ENCODE measurements around the gene TXNL4A.
A peak's percentile ranks its signal among the peaks of the same experiment; 100 is the strongest.
"Not testable (repeated sequence)": the region's sequence is repeated elsewhere in the genome, so short reads cannot be mapped to it uniquely, and the experiment has no call there.

Gene TXNL4A

DNA sequence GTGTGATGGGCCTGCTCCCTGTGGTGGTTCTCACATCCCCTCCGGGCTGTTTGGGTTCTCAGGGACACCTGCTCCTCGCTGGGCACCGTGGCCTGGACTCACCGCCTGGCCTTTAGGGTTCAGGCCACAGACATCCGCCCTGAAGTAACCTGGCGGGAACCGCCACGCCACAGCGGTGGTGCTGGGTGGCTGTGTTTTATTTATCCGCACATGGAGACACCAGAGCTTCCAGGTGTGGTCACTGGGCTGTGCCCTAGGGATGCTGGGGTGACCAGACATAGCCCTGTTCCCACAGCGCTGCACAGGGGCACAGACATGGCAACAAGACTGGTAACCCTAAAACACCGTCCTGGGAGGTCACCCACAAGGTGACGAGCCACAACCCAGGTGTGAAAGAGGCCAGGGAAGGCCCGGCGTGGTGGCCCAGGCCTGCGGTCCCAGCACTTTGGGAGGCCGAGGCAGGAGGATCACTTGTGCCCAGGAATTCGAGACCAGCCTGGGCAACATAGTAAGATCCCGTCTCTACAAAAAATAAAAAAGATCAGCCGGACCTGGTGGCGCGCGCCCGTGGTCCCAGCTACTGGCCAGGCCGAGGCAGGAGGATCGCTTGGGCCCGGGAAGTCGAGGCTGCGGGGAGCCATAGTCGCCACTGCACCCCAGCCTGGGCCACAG is 24.6 kb downstream of the TXNL4A start:
- no peak for DNase-seq (ENCODE audit: low spot score)

DNA sequence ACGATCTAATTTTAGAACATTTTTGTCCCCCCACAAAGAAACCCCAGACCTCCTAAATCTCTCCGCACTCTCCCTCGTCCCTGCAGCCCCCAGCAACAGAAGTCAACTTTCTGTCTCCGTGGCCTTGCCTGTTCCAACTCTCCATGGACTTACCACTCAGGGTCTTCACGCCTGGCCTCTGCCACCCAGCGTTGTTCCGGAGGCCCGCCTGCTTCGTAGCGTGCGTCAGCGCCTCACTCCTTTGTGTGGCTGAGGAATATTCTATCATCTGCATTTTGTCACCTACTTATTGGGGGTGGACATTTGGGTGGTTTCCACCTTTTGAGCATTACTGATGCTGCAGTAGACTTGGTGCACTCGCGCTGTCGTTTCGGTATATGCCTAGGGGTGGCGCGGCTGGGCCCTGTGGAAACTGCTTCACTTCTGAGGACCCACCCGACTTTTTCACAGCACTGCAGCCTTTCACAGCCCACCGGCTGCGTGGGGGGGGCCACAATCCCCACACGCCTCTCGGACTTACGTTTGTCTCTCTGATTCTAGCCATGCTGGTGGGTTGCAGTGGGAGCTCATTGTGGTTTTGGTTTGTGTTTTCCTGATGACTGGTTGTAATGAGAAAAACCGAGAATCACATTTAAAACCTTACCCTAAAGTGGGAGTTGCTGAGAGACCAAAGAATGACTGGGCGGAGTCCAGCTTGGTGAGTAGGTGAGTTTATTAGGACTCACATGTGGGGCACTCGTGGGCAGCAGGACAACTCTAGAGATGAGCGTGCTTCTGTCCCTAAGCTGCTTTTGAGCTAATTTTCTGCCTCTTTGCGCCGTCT is 25.3 kb downstream of the TXNL4A start:
- no peak for DNase-seq (ENCODE audit: low spot score)

DNA sequence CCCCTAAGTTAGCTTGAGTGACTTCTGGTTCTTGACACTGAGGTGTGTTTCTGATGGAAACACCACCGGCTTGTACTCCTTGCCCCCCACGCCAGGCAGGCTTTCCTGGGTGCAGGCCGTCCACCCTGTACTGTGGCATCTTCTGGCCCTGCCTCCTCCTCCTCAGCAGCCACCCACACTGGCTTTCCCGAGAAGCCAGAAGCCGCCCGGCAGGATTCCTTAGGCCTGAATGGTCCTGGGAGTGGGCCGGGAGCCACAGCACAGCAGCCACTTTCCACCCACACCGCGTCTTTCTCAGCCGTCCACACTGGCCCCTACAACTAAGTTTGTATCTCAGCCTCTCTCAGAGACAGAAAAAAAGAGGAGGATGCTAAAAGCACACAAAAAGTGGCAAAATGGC is 26.1 kb downstream of the TXNL4A start:
- no peak for DNase-seq (ENCODE audit: low spot score)

DNA sequence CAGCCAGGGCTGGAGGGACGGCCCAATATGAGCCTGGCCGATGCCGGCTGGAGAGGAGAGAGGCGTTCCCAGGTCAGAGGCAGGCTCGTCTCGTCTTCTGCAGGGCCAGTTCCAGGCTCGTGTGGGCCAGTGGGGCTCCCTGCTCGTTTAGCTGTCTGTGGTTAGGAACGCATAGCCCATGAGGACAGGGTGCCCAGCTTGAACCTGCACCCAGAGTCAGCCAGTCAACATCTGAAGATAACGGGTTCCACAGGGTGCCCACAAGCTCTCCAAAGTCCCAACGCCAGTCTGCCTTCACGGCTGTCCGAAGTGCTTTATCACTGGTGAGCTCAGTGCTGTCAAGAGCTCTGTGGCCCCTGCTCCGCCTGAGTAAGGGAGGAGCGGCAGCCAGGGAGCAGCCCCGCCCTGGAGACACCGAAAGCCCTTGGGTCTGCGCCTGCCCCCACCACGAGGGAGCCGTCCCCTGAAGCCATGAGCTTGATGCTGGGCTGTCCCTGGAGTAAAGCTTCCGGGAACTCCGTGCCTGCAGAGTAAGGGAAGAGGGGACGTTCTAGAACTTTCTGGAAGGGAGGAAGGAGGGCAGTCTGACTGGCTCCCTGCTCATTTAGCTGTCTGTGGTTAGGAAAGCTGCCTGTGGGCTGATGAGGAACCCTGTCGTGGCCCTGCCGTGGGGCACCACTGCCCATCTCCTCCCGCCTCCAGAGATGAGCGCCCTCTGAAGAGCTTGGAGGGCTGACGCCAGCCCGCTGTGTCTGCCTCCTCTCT is 26.7 kb downstream of the TXNL4A start:
- no peak for DNase-seq (ENCODE audit: low spot score)

DNA sequence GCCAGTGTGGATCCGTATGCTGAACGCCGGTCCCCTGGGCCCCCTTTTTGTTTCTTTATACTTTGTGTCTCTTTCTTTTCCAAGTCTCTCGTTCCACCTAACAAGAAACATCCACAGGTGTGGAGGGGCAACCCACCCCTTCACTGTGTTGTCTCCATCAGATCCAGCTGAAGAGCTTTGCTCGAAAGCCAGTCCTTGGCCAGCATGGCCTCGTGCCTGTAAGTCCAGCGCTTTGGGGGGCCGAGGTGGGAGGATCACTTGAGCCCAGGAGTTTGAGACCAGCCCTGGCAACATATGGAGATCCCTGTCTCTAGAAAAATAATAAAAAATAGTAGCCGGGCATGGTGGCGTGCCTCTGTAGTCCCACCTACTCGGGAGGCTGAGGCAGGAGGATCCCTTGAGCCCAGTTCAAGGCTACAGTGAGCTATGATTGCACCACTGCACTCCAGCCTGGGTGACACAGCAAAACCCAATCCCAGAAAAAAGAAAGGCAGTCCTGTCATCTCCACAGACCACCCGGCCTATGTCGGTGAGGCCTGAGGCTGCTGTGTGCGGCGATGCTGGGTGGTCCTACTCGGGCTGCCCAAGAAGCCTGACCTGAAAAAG is 27.3 kb downstream of the TXNL4A start:
- no peak for DNase-seq (ENCODE audit: low spot score)

DNA sequence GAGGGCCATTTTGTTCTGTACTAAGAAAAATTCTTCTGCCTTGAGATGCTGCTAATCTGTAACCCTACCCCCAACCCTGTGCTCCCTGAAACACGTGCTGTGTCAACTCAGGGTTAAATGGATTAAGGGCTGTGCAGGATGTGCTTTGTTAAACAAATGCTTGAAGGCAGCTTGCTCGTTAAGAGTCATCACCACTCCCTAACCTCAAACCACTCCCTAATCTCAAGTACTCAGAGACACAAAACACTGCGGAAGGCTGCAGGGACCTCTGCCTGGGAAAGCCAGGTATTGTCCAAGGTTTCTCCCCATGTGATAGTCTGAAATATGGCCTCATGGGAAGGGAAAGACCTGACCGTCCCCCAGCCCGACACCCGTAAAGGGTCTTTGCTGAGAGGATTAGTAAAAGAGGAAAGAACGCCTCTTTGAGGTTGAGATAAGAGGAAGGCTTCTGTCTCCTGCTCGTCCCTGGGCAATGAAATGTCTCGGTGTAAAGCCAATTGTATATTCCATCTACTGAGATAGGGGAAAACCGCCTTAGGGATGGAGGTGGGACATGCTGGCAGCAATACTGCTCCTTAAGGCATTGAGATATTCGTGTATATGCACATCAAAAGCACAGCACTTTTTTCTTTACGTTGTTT is 28.1 kb downstream of the TXNL4A start:
- DNase-seq (ENCODE audit: low spot score): not testable (repeated sequence)

DNA sequence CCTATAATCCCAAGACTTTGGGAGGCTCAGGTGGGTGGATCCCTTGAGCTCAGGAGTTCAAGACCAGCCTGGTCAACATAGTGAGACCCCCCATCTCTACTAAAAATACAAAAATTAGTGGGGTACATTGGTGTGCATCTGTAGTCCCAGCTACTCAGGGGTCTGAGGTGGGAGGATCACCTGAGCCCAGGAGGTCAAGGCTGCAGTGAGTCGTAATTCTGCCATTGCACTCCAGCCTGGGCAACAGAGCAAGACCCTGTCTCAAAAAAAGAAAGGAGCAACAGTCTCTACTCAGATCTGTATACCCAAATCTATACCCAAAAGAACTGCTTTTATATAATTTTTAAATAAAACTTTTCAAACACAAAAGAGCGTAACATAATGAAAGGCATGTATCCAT is 29.4 kb downstream of the TXNL4A start:
- no peak for DNase-seq (ENCODE audit: low spot score)

DNA sequence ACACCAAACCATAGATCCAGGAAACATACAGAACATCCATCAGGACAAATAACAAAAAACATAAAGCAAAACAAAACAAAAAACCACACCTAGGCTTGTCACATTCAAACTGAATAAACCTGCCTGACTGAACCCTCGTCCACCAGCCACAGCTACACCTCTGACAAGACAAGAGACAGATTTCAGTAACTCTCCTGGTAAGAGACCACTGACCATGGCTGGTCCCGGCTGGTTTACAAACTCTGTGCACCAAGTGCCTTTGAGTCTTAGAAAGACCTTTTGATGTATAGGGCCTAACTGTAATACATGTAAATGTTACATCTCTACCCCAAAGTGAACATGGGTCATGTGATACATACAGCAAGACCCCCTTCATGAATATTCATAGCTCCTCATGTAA is 32.1 kb downstream of the TXNL4A start:
- no peak for DNase-seq (ENCODE audit: low spot score)

DNA sequence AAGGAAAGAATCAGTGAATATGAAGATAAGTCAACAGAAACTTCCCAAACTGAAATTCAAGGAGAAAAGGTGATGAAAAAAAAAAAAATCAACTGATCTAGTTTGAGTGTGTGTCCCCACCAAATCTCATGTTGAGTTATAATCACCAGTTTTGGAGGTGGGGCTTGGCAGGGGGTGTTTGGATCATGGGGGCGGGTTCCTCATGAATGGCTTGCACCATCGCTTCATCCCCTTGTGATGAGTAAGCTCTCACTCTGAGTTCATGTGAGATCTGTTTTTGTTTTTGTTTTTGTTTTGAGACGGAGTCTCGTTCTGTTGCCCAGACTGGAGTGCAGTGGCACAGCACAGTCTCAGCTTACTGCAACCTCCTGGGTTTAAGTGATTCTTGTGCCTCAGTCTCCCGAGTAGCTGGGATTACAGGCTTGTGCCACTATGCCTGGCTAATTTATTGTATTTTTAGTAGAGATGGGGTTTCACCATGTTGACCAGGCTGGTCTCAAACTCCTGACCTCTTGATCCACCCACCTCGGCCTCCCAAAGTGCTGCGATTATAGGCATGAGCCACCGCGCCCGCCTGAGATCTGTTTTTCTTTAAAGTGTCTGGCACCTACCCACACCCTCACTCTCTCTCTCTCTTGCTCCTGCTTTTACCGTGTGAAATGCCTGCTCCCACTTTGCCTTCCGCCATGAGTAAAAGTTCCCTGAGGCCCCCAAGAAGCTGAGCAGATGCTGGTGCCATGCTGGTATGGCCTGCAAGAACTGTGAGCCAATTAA is 32.9 kb downstream of the TXNL4A start:
- DNase-seq (ENCODE audit: low spot score): no peak

DNA sequence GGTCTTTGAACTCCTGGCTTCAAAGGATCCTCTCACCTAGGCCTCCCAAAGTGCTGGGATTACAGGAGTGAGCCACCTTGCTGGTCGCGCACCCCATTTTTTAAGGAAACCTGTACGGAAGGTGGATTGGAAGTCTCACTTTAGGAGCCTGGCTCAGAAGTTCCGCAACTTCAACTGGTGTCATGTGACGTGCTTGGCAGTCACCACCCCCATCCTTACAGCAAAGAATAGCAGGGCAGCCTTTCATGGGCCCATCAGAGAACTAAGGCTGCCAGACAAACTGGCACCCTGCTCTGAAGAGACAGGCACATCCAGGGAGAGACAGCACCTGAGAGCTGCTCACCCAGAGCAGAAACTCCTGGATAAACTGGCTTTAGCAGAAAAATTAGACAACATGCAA is 33.6 kb downstream of the TXNL4A start:
- no peak for DNase-seq (ENCODE audit: low spot score)

DNA sequence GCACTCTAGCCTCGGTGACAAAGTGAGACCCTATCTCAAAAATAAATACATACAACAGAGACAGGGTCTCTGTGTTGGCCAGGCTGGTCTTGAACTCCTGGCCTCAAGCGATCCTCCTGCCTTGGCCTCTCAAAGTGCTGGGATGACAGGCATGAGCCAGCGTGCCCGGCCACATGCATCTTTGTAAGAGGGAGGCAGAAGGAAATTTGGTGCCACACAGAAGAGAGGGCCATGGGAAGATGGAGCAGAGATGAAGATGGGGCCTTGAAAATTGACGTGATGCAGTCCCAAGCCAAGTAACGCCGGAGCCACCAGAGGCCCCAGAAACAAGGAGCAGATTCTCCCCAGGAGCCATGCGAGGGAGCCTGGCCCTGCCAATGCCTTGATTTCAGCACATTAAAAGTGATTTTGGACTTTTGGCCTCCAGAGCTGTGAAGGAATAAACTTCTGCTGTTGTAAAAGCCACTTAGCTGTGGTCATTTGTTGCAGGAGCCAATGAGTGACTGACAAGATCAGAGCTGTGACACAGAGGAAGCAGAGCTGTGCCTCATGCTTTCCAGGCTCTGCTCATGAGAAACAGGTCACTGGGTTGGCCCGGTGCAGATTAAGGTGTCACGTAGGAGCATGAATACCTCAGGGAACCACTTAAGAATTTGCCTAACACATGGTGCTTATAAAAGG is 34.3 kb downstream of the TXNL4A start:
- no peak for DNase-seq (ENCODE audit: low spot score)

DNA sequence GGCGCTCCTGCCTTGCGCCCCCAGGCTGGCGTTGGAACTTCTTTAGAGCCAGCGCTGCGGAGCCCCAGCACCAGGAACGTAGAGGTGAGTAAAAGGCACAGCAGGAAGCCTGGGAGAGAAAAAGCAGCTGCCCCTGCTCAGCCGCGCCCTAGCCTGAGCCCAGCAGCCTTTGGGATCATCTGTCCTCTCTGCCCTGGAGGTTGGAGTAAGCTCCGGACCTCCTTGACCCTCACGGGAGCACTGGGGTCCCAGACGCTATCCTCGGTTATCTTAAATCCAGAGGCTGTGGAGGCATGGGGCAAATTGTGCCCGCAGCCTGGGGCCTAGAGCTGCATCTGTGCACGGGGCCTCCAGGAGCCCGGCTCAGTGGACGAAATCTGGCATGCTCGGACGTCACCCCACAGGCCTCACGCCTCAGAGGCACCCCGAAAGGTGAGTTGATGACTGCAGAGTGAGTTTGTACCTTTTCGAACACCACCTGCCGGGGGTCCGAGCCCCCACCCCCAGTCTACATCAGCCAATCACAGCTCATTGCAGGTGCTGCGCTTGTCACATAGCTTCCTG is 35.3 kb downstream of the TXNL4A start:
- no peak for DNase-seq (ENCODE audit: low spot score)

DNA sequence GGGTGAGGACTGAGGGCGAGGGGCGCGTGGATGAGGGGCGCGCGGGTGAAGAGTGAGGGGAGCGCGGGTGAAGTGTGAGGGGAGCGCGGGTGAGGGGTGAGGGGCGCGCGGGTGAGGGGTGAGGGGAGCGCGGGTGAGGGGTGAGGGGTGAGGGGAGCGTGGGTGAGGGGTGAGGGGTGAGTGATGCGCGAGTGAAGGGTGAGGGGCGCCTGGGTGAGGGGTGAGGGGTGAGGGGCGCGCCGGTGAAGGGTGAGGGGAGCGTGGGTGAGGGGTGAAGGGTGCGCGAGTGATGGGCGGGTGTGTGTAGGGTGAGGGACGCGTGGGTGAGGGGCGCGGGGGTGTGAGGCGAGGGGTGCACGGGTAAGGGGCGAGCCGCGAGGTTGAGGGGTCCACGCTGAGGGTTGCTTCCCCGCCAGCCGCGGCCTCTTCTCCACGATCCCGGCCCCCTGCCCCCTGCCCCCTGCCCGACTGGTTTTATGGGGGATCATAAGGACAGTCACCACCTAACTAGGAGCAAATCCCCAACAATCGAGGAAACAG is 35.8 kb downstream of the TXNL4A start:
- no peak for DNase-seq (ENCODE audit: low spot score)

DNA sequence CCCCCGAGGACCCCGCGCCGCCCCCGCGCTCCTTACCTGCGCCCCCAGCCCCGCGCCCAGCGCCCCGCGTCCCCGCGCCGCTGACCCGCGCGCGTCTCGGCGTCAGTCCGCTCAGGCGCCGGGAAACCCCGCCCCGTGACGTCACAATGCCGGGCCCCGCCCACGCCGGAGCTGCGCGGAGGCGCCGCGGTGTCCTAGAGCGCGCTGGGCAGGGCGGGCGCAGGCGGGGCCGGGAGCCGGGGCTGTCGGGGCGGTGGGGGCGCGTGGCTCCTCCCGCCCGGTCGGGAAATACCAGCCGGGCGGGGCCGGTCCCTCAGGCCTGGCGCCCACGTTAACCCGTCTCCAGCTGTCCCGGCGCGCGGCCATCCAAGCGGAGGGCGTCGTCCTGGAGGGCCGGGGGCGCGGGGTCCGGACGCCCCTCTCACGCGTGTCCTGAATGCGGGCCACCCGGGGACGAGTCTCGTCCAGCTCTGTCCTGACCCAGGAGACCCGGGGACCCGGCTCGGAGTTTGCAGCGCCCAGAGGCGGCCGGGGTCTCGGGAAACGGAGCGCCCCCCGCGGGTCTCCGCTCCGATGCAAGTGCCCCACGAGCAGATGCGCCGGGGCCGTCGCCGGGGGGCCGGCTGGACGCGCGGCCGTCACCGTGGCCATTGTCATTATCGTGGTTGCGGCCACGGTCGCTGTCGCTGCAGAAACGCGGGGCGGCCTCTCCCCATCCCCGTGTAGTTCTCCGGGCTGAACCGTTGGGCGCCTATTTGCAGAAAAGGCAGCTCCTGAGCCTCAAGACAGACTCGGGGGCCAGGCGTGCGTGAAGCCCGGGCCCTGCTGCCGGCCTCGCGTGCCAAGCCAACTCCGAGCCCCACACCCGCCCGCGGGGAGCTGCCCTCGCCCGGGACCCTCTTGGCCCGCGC is 36.6 kb downstream of the TXNL4A start, which contains the start of gene SLC66A2:
Gene SLC66A2 (minus strand): TSS at position 109 of the 911 bp plus-strand sequence. CDS start 727 bp downstream, outside the sequence.
- DNase-seq (ENCODE audit: low spot score): peak; percentile 72

DNA sequence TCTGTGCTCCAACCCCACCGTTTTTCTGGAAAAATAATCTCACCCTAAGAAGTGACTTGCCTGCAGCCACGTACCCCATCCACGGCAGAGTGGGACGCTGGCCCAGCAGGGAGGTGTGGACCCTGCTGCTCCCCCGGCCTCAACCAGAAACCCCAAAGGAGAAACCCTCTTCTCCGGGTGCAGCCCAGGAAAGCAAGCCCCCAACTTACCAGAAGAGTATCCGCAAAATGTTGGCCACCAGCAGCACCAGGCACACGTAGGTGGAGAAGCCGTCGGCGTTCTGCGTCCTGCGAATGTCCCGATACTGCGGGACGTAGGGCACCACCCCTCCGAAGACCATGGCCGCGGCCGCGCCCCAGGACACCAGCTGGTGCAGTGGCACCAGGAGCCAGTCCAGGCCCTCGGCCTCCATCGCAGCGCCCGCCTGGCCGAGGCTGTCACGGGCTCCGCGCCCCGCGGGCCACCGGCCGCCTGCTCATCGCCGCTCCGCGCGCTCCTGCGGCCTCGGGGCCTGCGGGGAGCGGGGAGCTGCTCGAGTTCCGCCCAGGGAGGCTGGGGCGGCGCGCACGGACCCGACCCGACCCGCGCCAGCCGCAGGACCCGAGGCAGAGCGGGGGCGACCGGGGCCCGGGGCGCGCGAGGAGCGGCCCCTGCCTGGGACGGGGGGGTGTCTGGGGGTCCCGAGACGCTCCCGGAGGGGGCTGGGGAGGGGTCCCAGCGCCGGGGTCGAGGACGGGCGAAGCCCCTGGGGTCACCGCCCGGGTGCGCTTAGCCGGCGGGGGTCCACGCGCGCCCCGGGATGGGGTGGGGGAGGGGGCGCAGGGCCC is 37.6 kb downstream of the TXNL4A start:
- no peak for DNase-seq (ENCODE audit: low spot score)

DNA sequence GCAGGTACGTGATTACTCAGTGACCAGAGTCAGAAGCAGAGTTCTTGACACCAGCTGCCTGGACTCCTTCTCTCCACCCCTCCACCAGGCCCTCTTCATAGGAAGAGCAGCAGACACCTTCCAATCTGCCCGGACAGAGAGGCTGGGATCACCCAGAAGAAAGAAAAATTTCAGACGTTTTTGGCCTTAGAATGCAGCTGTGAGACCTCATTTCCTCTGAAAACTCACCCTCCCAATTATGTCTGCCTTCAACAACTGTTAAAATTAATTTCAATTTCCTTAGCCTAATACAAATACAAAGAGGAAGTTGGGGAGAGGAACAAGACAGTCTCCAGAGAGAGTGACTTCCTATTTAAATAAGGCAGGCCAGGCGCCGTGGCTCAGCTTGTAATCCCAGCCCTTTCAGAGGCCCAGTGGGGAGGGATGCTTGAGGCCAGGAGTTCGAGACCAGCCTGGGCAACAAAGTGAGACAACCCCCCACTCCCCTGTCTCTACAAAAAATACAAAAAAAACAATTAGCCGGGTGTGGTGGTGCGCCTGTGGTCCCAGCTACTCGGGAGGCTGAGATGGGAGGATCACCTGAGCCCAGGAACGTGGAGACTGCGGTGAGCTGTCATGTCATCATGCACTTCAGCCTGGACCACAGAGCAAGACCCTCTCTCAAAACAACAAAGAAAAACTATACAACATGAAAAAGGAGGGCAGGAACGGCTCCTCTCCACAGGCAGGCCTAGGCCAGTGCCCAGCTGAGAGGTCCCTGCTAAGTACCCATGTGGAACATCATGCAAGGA is 38.5 kb downstream of the TXNL4A start:
- no peak for DNase-seq (ENCODE audit: low spot score)

All from HuH-7.5 (cell line).